GM12864 (cell line): ENCODE data around the gene ZNF880.
"Not testable (repeated sequence)": the region's sequence is repeated elsewhere in the genome, so short reads cannot be mapped to it uniquely, and the experiment has no call there.

Experiments
- DNase-seq: peaks from one replicate; pipeline ENCODE4 v3.0.0-alpha.2; 2011; ENCODE audit warnings: low read depth
- H3K4me3 ChIP-seq: 2 replicates; pipeline ENCODE4 v1.5.1; 2011; ENCODE audit warnings: mild to moderate bottlenecking, low read depth, low read length, control low read depth
- TF ChIP-seq, protein P1 (sequence below): IDR thresholded peaks from 2 replicates; pipeline ENCODE4 v1.5.1; 2011; ENCODE audit warnings: low read depth, mild to moderate bottlenecking, moderate library complexity, low read length, control low read depth, inconsistent platforms; ENCODE audit errors: missing control alignments

ZNF880 gene

DNA sequence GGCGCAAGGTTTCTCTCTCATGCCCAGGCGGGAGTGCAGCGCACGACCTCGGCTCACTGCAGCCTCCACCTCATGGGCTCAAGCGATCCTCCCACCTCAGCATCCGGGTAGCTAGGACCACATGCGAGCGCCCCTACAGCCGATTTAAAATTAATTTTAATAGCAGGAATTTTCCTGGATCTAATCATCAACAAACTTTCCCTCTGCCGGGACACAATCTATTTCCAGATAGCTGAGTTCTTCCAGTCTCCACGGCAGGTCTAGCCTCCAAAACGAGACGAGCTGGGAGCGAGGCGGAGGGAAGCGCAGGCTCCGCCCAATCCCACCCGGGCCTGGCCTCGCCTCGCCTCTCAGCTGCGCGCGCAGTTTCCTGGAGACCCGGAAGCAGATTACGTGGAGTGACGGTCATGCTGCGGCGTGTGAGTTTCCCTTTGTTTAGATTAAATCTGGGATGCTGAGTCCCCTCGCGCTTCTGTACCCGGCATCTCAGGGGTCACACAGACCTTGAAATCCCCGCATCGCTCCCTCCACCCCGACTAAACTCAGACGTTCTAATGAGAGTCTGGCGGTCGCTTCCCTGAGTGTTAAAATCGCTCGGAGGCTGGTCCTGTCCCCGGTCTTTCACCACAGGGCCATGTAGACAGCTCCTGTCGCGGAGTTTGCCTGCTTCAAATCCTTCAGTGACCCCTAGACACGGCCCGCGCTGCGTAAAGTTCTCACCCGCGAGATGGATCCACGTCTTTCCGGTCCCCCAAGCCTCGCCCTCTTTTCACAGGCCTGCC, at the start of gene ZNF880:
Gene ZNF880 (plus strand): TSS at position 365 of the 782 bp plus-strand sequence. CDS start 43 bp downstream, at position 408.
- DNase-seq = peak; percentile 35
- H3K4me3 ChIP-seq = peak within 1 kb of the TSS; percentile 56
- TF ChIP-seq, protein P1, sequence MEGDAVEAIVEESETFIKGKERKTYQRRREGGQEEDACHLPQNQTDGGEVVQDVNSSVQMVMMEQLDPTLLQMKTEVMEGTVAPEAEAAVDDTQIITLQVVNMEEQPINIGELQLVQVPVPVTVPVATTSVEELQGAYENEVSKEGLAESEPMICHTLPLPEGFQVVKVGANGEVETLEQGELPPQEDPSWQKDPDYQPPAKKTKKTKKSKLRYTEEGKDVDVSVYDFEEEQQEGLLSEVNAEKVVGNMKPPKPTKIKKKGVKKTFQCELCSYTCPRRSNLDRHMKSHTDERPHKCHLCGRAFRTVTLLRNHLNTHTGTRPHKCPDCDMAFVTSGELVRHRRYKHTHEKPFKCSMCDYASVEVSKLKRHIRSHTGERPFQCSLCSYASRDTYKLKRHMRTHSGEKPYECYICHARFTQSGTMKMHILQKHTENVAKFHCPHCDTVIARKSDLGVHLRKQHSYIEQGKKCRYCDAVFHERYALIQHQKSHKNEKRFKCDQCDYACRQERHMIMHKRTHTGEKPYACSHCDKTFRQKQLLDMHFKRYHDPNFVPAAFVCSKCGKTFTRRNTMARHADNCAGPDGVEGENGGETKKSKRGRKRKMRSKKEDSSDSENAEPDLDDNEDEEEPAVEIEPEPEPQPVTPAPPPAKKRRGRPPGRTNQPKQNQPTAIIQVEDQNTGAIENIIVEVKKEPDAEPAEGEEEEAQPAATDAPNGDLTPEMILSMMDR = no peak

DNA sequence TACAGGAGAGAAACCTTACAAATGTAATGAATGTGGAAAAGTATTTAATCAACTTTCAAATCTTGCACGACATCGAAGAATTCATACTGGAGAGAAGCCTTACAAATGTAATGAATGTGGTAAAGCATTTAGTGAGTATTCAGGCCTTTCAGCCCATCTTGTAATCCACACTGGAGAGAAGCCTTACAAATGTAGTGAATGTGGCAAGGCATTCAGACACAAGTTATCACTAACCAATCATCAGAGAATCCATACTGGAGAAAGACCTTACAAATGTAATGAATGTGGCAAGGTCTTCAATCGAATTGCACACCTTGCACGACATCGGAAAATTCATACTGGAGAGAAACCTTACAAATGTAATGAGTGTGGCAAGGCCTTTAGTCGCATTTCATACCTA, 47.3 kb upstream of the ZNF880 start:
- H3K4me3 ChIP-seq = no peak overlapping the region
- TF ChIP-seq, protein P1 = no peak
- no peak for DNase-seq

DNA sequence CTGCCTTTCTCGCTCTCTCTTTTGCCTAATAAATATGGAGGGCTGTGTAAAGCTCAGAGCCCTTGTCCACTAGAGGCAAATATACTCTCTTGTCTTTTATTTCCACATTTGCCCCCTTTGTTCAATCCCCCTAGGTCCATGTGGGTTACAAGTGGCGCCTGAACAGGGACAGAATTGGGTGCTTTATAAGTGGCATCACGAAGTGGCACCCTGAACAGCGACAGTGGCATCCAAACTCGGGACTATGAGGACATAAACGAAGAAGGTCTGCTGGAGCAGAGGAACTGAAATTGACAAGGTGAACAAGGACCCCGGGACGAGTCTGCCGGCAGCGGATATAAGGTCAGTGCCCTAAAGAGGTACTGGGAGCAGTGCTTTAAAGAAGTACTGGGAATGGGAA, 38.0 kb upstream of the ZNF880 start:
- TF ChIP-seq, protein P1 = no peak
- DNase-seq = no peak
- no peak overlapping the region for H3K4me3 ChIP-seq

DNA sequence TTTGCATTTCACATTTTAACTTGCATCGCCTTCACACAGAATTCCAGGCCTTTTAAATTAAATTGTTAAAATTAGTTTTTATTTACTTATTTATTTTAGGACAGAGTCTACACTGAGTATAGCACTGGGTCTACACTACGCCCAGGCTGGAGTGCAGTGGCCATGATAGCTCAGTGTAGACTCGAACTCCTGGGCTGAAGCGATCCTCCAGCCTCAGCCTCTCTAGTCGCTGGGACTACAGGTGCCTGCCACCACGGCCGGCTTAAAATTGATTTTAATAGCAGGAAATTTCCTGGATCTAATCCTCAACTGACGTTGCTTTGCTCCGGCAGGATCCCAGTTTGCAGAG, 34.0 kb upstream of the ZNF880 start:
- DNase-seq = no peak
- TF ChIP-seq, protein P1 = no peak
- H3K4me3 ChIP-seq = peak overlapping the region; percentile 63

DNA sequence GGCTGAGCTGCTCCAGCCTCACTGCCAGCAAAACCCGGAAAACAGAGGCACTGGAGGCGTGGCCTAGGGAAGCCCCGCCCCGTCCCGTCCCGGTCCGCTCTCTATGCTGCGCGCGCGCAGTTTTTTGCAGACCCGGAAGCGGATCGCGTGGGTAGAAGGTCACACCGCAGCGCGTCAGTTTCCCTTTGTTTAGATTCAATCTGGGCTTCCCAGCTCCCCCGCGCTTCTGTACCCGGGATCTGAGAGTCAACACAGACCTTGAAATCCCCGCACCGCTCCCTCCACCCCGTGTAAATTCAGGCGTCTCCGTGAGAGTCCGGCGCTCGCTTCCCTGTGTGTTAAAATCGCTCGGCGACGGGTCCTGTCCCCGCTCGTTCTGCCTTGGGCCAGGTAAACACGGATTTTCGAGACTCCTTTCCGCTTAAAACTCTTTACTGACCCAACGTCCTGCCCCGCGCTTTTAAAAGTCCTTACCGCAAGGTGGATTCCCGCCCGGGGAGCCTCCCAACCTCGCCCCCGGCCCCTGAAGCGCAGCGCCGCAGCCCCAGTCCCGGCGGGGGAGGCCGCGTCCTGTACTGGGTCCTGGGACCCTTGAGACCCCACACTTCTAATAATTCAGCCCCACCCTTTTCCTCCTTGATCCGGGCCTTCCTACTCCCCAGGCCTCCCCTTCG, 33.5 kb upstream of the ZNF880 start, which contains the start of gene ZNF610:
Gene ZNF610 (plus strand): TSS at position 127 of the 674 bp plus-strand sequence. CDS start 12,930 bp downstream, outside the sequence.
- TF ChIP-seq, protein P1 = no peak
- DNase-seq = peak; percentile 41
- peak within 1 kb of the TSS; percentile 63 for H3K4me3 ChIP-seq

DNA sequence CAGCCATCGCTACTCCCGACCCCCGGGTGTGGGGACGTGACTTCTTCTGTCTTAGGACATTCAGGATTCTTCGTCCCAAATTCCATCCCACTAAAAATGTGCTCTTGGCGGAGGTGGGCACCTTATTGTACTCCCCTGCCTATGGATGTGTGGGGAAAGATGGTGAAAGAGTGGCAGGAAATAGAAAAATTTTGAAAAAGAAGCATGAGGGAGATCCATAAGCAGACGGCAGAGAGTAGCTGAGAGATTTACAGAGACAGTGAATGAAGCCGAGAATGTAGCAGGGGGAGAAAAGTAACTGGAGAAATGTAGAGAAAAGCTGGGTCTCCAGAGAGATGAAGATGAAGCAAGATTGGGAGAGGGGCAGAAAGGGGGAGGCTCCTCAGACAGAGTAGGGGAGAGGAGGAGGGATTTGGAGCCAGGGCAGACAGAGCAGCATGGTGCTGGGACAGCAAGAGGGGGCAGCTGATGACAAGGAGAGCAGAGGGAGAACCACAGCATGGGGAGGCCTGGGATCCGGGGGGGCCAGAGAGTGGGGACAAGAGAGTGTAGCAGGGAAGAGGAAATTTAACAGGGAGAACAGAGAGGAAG, 32.8 kb upstream of the ZNF880 start:
- H3K4me3 ChIP-seq = peak overlapping the region; percentile 63
- TF ChIP-seq, protein P1 = no peak
- no peak for DNase-seq

DNA sequence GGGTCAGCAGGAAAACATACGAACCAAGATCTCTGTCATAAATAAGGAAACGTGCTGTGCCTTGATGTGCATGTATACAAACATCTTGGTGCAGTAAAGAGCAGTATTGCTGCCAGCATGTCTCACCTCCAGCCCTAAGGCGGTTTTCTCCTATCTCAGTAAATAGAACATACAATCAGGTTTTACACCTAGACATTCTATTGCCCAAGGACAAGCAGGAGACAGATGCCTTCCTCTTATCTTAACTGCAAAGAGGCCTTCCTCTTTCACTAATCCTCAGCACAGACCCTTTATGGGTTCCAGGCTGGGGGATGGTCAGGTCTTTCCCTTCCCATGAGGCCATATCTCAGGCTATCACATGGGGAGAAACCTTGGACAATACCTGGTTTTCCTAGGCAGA, 30.7 kb upstream of the ZNF880 start:
- DNase-seq = not testable (repeated sequence)

More for the DNA sequence above, 30.7 kb upstream of the ZNF880 start:
- H3K4me3 ChIP-seq = not testable (repeated sequence)
